ENCODE data around the gene TTC39C.

DNA sequence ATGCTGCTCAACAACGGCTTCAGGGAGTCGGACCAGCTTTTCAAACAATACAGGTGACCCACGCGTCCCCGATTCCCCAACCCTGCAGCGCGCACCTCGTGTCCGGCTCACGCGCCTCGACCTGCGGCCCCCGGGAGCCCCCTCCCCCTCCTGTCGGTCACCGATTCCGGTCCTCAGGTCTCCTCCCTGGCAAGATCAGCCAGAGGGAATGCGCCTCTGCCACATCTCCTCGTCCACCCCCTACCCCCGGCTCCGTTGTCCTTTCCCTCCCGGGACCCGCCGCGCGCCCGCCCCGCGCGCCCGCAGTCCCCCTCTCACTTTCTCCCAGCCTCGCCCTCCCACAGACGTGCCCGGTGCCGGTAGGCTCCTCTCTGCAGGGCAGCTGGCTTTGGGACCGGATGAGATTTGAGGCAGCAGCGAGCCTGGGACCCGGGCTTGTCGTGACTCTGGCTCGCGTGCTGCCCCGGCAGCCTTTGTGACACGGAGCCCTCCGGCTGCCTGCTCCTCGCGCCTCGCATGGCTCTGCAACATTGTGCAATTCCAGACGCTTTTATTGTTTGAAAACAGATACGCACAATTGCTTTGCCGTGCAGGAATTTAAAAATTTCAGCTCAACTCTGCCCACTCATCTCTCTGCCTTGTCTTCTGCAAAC is 558 bp downstream of the TTC39C start:
- TF ChIP-seq, protein P1, sequence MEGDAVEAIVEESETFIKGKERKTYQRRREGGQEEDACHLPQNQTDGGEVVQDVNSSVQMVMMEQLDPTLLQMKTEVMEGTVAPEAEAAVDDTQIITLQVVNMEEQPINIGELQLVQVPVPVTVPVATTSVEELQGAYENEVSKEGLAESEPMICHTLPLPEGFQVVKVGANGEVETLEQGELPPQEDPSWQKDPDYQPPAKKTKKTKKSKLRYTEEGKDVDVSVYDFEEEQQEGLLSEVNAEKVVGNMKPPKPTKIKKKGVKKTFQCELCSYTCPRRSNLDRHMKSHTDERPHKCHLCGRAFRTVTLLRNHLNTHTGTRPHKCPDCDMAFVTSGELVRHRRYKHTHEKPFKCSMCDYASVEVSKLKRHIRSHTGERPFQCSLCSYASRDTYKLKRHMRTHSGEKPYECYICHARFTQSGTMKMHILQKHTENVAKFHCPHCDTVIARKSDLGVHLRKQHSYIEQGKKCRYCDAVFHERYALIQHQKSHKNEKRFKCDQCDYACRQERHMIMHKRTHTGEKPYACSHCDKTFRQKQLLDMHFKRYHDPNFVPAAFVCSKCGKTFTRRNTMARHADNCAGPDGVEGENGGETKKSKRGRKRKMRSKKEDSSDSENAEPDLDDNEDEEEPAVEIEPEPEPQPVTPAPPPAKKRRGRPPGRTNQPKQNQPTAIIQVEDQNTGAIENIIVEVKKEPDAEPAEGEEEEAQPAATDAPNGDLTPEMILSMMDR (conservative IDR thresholded peaks at IDR 0.05): no peak
- peak; percentile 48; the same call in 1 of the 2 replicates for TF ChIP-seq ZFX (IDR thresholded peaks at IDR 0.05)
